ENCODE measurements around the gene SLC25A25.
"Not testable (repeated sequence)": the region's sequence is repeated elsewhere in the genome, so short reads cannot be mapped to it uniquely, and the experiment has no call there.

Gene SLC25A25

GRCh38 chr9:128130651-128131050 lies 62.6 kb downstream of the SLC25A25 start:
- H3F3A ChIP-seq (ENCODE audit: low read depth); H3K4me3 ChIP-seq (ENCODE audit: low read length, poor library complexity, severe bottlenecking); H3K9me3 ChIP-seq (ENCODE audit: insufficient read depth, low read depth, low read length); H3K9ac ChIP-seq (ENCODE audit: low read depth, low read length, poor library complexity, severe bottlenecking); H2AFZ ChIP-seq (ENCODE audit: low read length); H3K4me2 ChIP-seq (ENCODE audit: low read depth, low read length, poor library complexity, severe bottlenecking); H3K9me2 ChIP-seq (replicated peaks; ENCODE audit: low read depth, low read length); H3K36me3 ChIP-seq (ENCODE audit: insufficient read depth, low read length); H4K20me1 ChIP-seq (ENCODE audit: insufficient read depth, low read length, poor library complexity, severe bottlenecking); H3K27me3 ChIP-seq (ENCODE audit: insufficient read depth, low read length, poor library complexity, severe bottlenecking): not testable (repeated sequence)
- Histone ChIP-seq H3K79me2 (ENCODE audit: insufficient read depth, low read length) (peaks cover 18% of the 10 kb centered on the region), H3K4me1 (ENCODE audit: insufficient read depth, low read length, poor library complexity, severe bottlenecking) (peaks cover 15% of the 10 kb centered on the region)

- not testable (repeated sequence) for H3K4me1 ChIP-seq (ENCODE audit: insufficient read depth, low read length, poor library complexity, severe bottlenecking); H3K9me3 ChIP-seq (ENCODE audit: insufficient read depth, low read depth, low read length); H3K27me3 ChIP-seq (ENCODE audit: insufficient read depth, low read length, poor library complexity, severe bottlenecking); H2AFZ ChIP-seq (ENCODE audit: low read length); H3K4me3 ChIP-seq (ENCODE audit: low read length, poor library complexity, severe bottlenecking); H3K9ac ChIP-seq (ENCODE audit: low read depth, low read length, poor library complexity, severe bottlenecking); H3K36me3 ChIP-seq (ENCODE audit: insufficient read depth, low read length); H3F3A ChIP-seq (ENCODE audit: low read depth); H4K20me1 ChIP-seq (ENCODE audit: insufficient read depth, low read length, poor library complexity, severe bottlenecking); H3K9me2 ChIP-seq (replicated peaks; ENCODE audit: low read depth, low read length); H3K4me2 ChIP-seq (ENCODE audit: low read depth, low read length, poor library complexity, severe bottlenecking)
- H3K79me2 ChIP-seq (ENCODE audit: insufficient read depth, low read length) = peaks cover 11% of the 10 kb centered on the region
These were observed 63.3 kb downstream of the SLC25A25 start for GRCh38 chr9:128131346-128131745.

GRCh38 chr9:128132139-128132538 lies 64.1 kb downstream of the SLC25A25 start:
- H3K4me3 ChIP-seq (ENCODE audit: low read length, poor library complexity, severe bottlenecking); H2AFZ ChIP-seq (ENCODE audit: low read length); H3K9ac ChIP-seq (ENCODE audit: low read depth, low read length, poor library complexity, severe bottlenecking): not testable (repeated sequence)

GRCh38 chr9:128135561-128135960 lies 67.5 kb downstream of the SLC25A25 start:
- H3K9me2 ChIP-seq (replicated peaks; ENCODE audit: low read depth, low read length); H3K4me2 ChIP-seq (ENCODE audit: low read depth, low read length, poor library complexity, severe bottlenecking); H4K20me1 ChIP-seq (ENCODE audit: insufficient read depth, low read length, poor library complexity, severe bottlenecking); H2AFZ ChIP-seq (ENCODE audit: low read length); H3F3A ChIP-seq (ENCODE audit: low read depth); H3K27me3 ChIP-seq (ENCODE audit: insufficient read depth, low read length, poor library complexity, severe bottlenecking); H3K9me3 ChIP-seq (ENCODE audit: insufficient read depth, low read depth, low read length); H3K36me3 ChIP-seq (ENCODE audit: insufficient read depth, low read length); H3K4me1 ChIP-seq (ENCODE audit: insufficient read depth, low read length, poor library complexity, severe bottlenecking); H3K79me2 ChIP-seq (ENCODE audit: insufficient read depth, low read length); H3K4me3 ChIP-seq (ENCODE audit: low read length, poor library complexity, severe bottlenecking); H3K9ac ChIP-seq (ENCODE audit: low read depth, low read length, poor library complexity, severe bottlenecking): not testable (repeated sequence)

More at GRCh38 chr9:128132139-128132538, 64.1 kb downstream of the SLC25A25 start:
- not testable (repeated sequence) for H4K20me1 ChIP-seq (ENCODE audit: insufficient read depth, low read length, poor library complexity, severe bottlenecking); H3K79me2 ChIP-seq (ENCODE audit: insufficient read depth, low read length); H3K27me3 ChIP-seq (ENCODE audit: insufficient read depth, low read length, poor library complexity, severe bottlenecking); H3K9me2 ChIP-seq (replicated peaks; ENCODE audit: low read depth, low read length); H3F3A ChIP-seq (ENCODE audit: low read depth); H3K36me3 ChIP-seq (ENCODE audit: insufficient read depth, low read length); H3K9me3 ChIP-seq (ENCODE audit: insufficient read depth, low read depth, low read length); H3K4me2 ChIP-seq (ENCODE audit: low read depth, low read length, poor library complexity, severe bottlenecking); H3K4me1 ChIP-seq (ENCODE audit: insufficient read depth, low read length, poor library complexity, severe bottlenecking)

- Histone ChIP-seq H3F3A (ENCODE audit: low read depth) (no peaks in the 10 kb centered on the region), H3K36me3 (ENCODE audit: insufficient read depth, low read length) (no peaks in the 10 kb centered on the region), H3K4me1 (ENCODE audit: insufficient read depth, low read length, poor library complexity, severe bottlenecking) (peaks cover 5% of the 10 kb centered on the region), H4K20me1 (ENCODE audit: insufficient read depth, low read length, poor library complexity, severe bottlenecking) (no peaks in the 10 kb centered on the region), H3K4me2 (ENCODE audit: low read depth, low read length, poor library complexity, severe bottlenecking) (no peak overlapping the region), H3K4me3 (ENCODE audit: low read length, poor library complexity, severe bottlenecking) (no peak overlapping the region), H3K9ac (ENCODE audit: low read depth, low read length, poor library complexity, severe bottlenecking) (no peak overlapping the region), H3K79me2 (ENCODE audit: insufficient read depth, low read length) (no peaks in the 10 kb centered on the region), H3K27me3 (ENCODE audit: insufficient read depth, low read length, poor library complexity, severe bottlenecking) (no peaks in the 10 kb centered on the region), H3K9me2 (replicated peaks; ENCODE audit: low read depth, low read length) (no peaks in the 10 kb centered on the region), H3K9me3 (ENCODE audit: insufficient read depth, low read depth, low read length) (no peaks in the 10 kb centered on the region), H2AFZ (ENCODE audit: low read length) (no peak overlapping the region)
- TF ChIP-seq EZH2phosphoT487 (IDR thresholded peaks at IDR 0.05; ENCODE audit: borderline replicate concordance) (no peak), CTCF (conservative IDR thresholded peaks at IDR 0.05; ENCODE audit: low read length) (no peak)
These were observed 69.1 kb downstream of the SLC25A25 start for GRCh38 chr9:128136816-128137793.

Measured in Loucy (cell line).